IMR-90 (cell line): ENCODE results near the gene SSBP3. TPM values are rescaled to one million over a fixed set of nuclear protein-coding genes. Genes with fewer than 3 reads are reported as not detected.

Experiments
- ATAC-seq: fragments of 200-7000 bp; cut with Tn5 transposase; 2 replicates; pipeline ENCODE4 v1.9.1; 2020; ENCODE audit warnings: low read depth, mild to moderate bottlenecking, moderate library complexity
- BruUV-seq: library from RNA; stranded (reverse); fragments of 400-500 nt; replicated peaks from 2 replicates; lab custom pipeline; 2021; lab: Mats Ljungman, UMichigan
- CTCF ChIA-PET: fragments of 300-600 bp; formaldehyde crosslinking; extraction: SDS; loops from one replicate; lab custom pipeline; 2021; ENCODE audit warnings: antibody characterized with exemption; lab: Yijun Ruan, JAX
- POLR2A ChIA-PET: fragments of 300-600 bp; sonication (Branson Sonifier 250); formaldehyde crosslinking; loops from one replicate; lab custom pipeline; 2022; ENCODE audit warnings: antibody characterized with exemption; ENCODE audit not compliant: unreplicated experiment; lab: Charles Lee
- DNase-seq: peaks from one replicate; pipeline ENCODE4 v3.0.0; 2013
- H2AFZ ChIP-seq: replicated peaks from 2 replicates; pipeline ENCODE3; 2013; ENCODE audit warnings: low read length, mild to moderate bottlenecking; ENCODE audit not compliant: poor library complexity
- H2AK5ac ChIP-seq: 2 replicates; pipeline ENCODE4 v1.6.1; 2013; ENCODE audit warnings: low read depth, low read length, inconsistent platforms
- H2AK9ac ChIP-seq: replicated peaks from 2 replicates; pipeline ENCODE3; 2013; ENCODE audit warnings: mild to moderate bottlenecking, low read depth, low read length, moderate library complexity; ENCODE audit not compliant: poor library complexity
- H2BK120ac ChIP-seq: 2 replicates; pipeline ENCODE4 v1.6.1; 2013; ENCODE audit warnings: low read depth, low read length, inconsistent platforms
- H2BK15ac ChIP-seq: 3 replicates; pipeline ENCODE4 v1.6.1; 2013; ENCODE audit warnings: low read depth, low read length, inconsistent platforms
- H2BK20ac ChIP-seq: 2 replicates; pipeline ENCODE4 v1.6.1; 2013; ENCODE audit warnings: low read depth, mild to moderate bottlenecking, inconsistent platforms, low read length, moderate library complexity
- H2BK5ac ChIP-seq: 2 replicates; pipeline ENCODE4 v1.6.1; 2013; ENCODE audit warnings: mild to moderate bottlenecking, low read depth, low read length, inconsistent platforms; ENCODE audit not compliant: poor library complexity, severe bottlenecking
- H3K14ac ChIP-seq: replicated peaks from 2 replicates; pipeline ENCODE4 v1.6.1; 2013; ENCODE audit warnings: low read depth, low read length, inconsistent platforms
- H3K18ac ChIP-seq: 2 replicates; pipeline ENCODE4 v1.6.1; 2013; ENCODE audit warnings: low read depth, low read length, control low read depth
- H3K23ac ChIP-seq: 2 replicates; pipeline ENCODE4 v1.6.1; 2013; ENCODE audit warnings: low read depth, low read length, inconsistent platforms
- H3K27ac ChIP-seq: 2 replicates; pipeline ENCODE4 v1.5.1; 2013; ENCODE audit warnings: mild to moderate bottlenecking, control low read depth, low read length; ENCODE audit not compliant: insufficient read depth
- H3K27me3 ChIP-seq: 2 replicates; pipeline ENCODE4 v1.6.1; 2013; ENCODE audit warnings: low read length; ENCODE audit not compliant: control insufficient read depth, insufficient read depth
- H3K36me3 ChIP-seq: 2 replicates; pipeline ENCODE4 v1.6.1; 2013; ENCODE audit warnings: low read length, mixed read lengths; ENCODE audit not compliant: control insufficient read depth, insufficient read depth
- H3K4ac ChIP-seq: 2 replicates; pipeline ENCODE4 v1.6.1; 2013; ENCODE audit warnings: low read depth, low read length, inconsistent platforms
- H3K4me1 ChIP-seq: 2 replicates; pipeline ENCODE4 v1.6.1; 2013; ENCODE audit warnings: low read length, mixed read lengths; ENCODE audit not compliant: control insufficient read depth, insufficient read depth
- H3K4me2 ChIP-seq: 2 replicates; pipeline ENCODE4 v1.6.1; 2013; ENCODE audit warnings: low read depth, mild to moderate bottlenecking, control low read depth, low read length, moderate library complexity
- H3K4me3 ChIP-seq: 2 replicates; pipeline ENCODE4 v1.5.1; 2013; ENCODE audit warnings: low read depth, mild to moderate bottlenecking, control low read depth, low read length, moderate library complexity; ENCODE audit not compliant: insufficient read depth
- H3K56ac ChIP-seq: 2 replicates; pipeline ENCODE4 v1.6.1; 2013; ENCODE audit warnings: low read length, inconsistent platforms; ENCODE audit not compliant: insufficient read depth; ENCODE audit errors: extremely low read depth
- H3K79me1 ChIP-seq, 2 experiments: 2 replicates each; pipeline ENCODE4 v1.6.1; 2013; ENCODE audit warnings: low read length in 2 of 2, inconsistent platforms in 1 of 2, low read depth in 1 of 2
- H3K9ac ChIP-seq: 2 replicates; pipeline ENCODE4 v1.6.1; 2013; ENCODE audit warnings: low read depth, low read length, control low read depth
- H3K9me1 ChIP-seq: 2 replicates; pipeline ENCODE4 v1.6.1; 2013; ENCODE audit warnings: low read length, inconsistent platforms; ENCODE audit not compliant: insufficient read depth
- H3K9me3 ChIP-seq: 2 replicates; pipeline ENCODE4 v1.6.1; 2013; ENCODE audit warnings: low read length; ENCODE audit not compliant: control insufficient read depth, insufficient read depth
- H4K20me1 ChIP-seq: 2 replicates; pipeline ENCODE4 v1.6.1; 2013; ENCODE audit warnings: low read length, inconsistent platforms; ENCODE audit not compliant: insufficient read depth
- H4K5ac ChIP-seq: 2 replicates; pipeline ENCODE4 v1.6.1; 2013; ENCODE audit warnings: mild to moderate bottlenecking, low read depth, low read length, control low read depth
- H4K8ac ChIP-seq, 2 experiments: 2 replicates each; pipeline ENCODE4 v1.6.1; 2013; ENCODE audit warnings: low read depth in 2 of 2, low read length in 2 of 2, control low read depth in 1 of 2, inconsistent platforms in 1 of 2
- H4K91ac ChIP-seq: 2 replicates; pipeline ENCODE4 v1.6.1; 2013; ENCODE audit warnings: low read depth, low read length, inconsistent platforms; ENCODE audit not compliant: insufficient read depth
- BHLHE40 ChIP-seq: fragments of 150-350 bp; IDR thresholded peaks from 2 replicates; pipeline ENCODE4 v1.6.1; 2016; ENCODE audit warnings: mild to moderate bottlenecking, low read depth, low read length
- CEBPB ChIP-seq: IDR thresholded peaks from 2 replicates; pipeline ENCODE4 v1.6.1; 2012; ENCODE audit warnings: low read depth, low read length, improper control_type of control experiment
- CHD1 ChIP-seq: IDR thresholded peaks from 2 replicates; pipeline ENCODE4 v1.6.1; 2012; ENCODE audit warnings: low read depth, low read length, improper control_type of control experiment
- CTCF ChIP-seq: conservative IDR thresholded peaks from 2 replicates; pipeline ENCODE4 v1.5.1; 2012; ENCODE audit warnings: mild to moderate bottlenecking, low read depth, low read length, improper control_type of control experiment
- FOS ChIP-seq: fragments of 150-350 bp; IDR thresholded peaks from 2 replicates; pipeline ENCODE4 v1.6.1; 2016; ENCODE audit warnings: low read depth, low read length
- MAFK ChIP-seq: IDR thresholded peaks from 2 replicates; pipeline ENCODE4 v1.6.1; 2012; ENCODE audit warnings: low read depth, low read length, improper control_type of control experiment
- MAZ ChIP-seq: IDR thresholded peaks from 2 replicates; pipeline ENCODE4 v1.6.1; 2012; ENCODE audit warnings: low read depth, mild to moderate bottlenecking, low read length, improper control_type of control experiment, moderate library complexity, borderline replicate concordance
- MXI1 ChIP-seq: IDR thresholded peaks from 2 replicates; pipeline ENCODE4 v1.6.1; 2012; ENCODE audit warnings: low read depth, mild to moderate bottlenecking, low read length, moderate library complexity, borderline replicate concordance
- NFE2L2 ChIP-seq: fragments of 150-350 bp; IDR thresholded peaks from 2 replicates; pipeline ENCODE4 v1.6.1; 2016; ENCODE audit warnings: low read depth, mild to moderate bottlenecking, low read length
- POLR2A ChIP-seq: IDR thresholded peaks from 2 replicates; pipeline ENCODE4 v1.6.1; 2012; ENCODE audit warnings: mild to moderate bottlenecking, low read depth, low read length
- RAD21 ChIP-seq: IDR thresholded peaks from 2 replicates; pipeline ENCODE4 v1.6.1; 2012; ENCODE audit warnings: low read length, improper control_type of control experiment
- RCOR1 ChIP-seq: IDR thresholded peaks from 2 replicates; pipeline ENCODE4 v1.6.1; 2012; ENCODE audit warnings: mild to moderate bottlenecking, low read length, improper control_type of control experiment; ENCODE audit not compliant: insufficient replicate concordance
- RFX5 ChIP-seq: IDR thresholded peaks from 2 replicates; pipeline ENCODE4 v1.8.0; 2012; ENCODE audit warnings: low read depth, mild to moderate bottlenecking, low read length, moderate library complexity
- WGBS, 2 experiments: methylation state at CpG; one replicate each; pipeline versions ENCODE4 v1.1.5 to v1.1.7; 2013; ENCODE audit warnings: missing lambda C conversion rate in 2 of 2; ENCODE audit not compliant: insufficient read length in 1 of 2; ENCODE audit errors: extremely low coverage in 2 of 2; 5-methylcytosine and 5-hydroxymethylcytosine counted together
- dilution Hi-C: fragments of 300-500 bp; cut with HindIII; formaldehyde crosslinking; loops from one replicate; pipeline ENCODE4 v1.14.3; 2018; ENCODE audit warnings: low sequenced_read_pairs; ENCODE audit not compliant: unreplicated experiment
- in situ Hi-C: fragments of 300-500 bp; cut with MboI; formaldehyde crosslinking; loops from 3 replicates; pipeline ENCODE4 v1.14.3; 2019; ENCODE audit warnings: low sequenced_read_pairs, inconsistent platforms, mixed read lengths
- intact Hi-C: fragments of 100-400 bp; cut with micrococcal nuclease; formaldehyde crosslinking; loops from 2 replicates; pipeline ENCODE4 v1.10.0; 2022
- polyA plus RNA-seq, 3 experiments: library from polyadenylated mRNA; depleted of rRNA; stranded (reverse); fragments of >200 nt; gene quantifications; 2 replicates each; pipeline ENCODE4 v1.2.3, GENCODE V29; 2012; ENCODE audit warnings: low replicate concordance in 1 of 3
- total RNA-seq: library from RNA; depleted of rRNA; stranded (reverse); fragments of >200 nt; gene quantifications from 2 replicates; pipeline ENCODE4 v1.2.3, GENCODE V29; 2012
- TF ChIP-seq, protein P1 (sequence below): fragments of 150-350 bp; IDR thresholded peaks from 2 replicates; pipeline ENCODE4 v1.6.1; 2016; ENCODE audit warnings: low read depth, mild to moderate bottlenecking, low read length, moderate library complexity, borderline replicate concordance
- TF ChIP-seq, protein P2 (sequence below): fragments of 150-350 bp; IDR thresholded peaks from 2 replicates; pipeline ENCODE4 v1.6.1; 2017; ENCODE audit warnings: mild to moderate bottlenecking, antibody characterized with exemption, low read length, low read depth

The SSBP3 gene
- total and polyA plus RNA-seq, 2 of the 4 experiments (the other 2 are of a cell fraction): 10.9 to 39.6 TPM

GRCh38 chr1:54401799-54402198, 4.4 kb downstream of the SSBP3 start:
- ChIA-PET POLR2A (no interaction called here), CTCF (no interaction called here)
- Histone ChIP-seq H4K8ac (no peak overlapping the region), H3K27me3 (no peaks in the 10 kb centered on the region), H3K79me1 (peaks cover 39 to 84% of the 10 kb centered on the region in 2 experiments), H3K36me3 (peaks cover 46% of the 10 kb centered on the region), H3K23ac (no peak overlapping the region), H3K4me2 (no peak overlapping the region), H4K20me1 (peaks cover 39% of the 10 kb centered on the region), H2BK120ac (no peak overlapping the region), H4K91ac (no peak overlapping the region), H2AFZ (no peak overlapping the region), H4K5ac (no peak overlapping the region), H2BK20ac (no peak overlapping the region), H2AK9ac (no peak overlapping the region), H3K56ac (no peak overlapping the region), H3K18ac (no peak overlapping the region), H2BK15ac (no peak overlapping the region), H3K14ac (no peak overlapping the region), H3K9me3 (no peaks in the 10 kb centered on the region), H2AK5ac (no peak overlapping the region), H2BK5ac (no peak overlapping the region), H3K4me1 (peaks cover 17% of the 10 kb centered on the region), H3K4me3 (no peak overlapping the region), H3K4ac (no peak overlapping the region), H3K9me1 (peaks cover 21% of the 10 kb centered on the region), H3K27ac (no peak overlapping the region), H3K9ac (no peak overlapping the region)
- in situ Hi-C loops (no loop called here), intact Hi-C loops (loop anchor here (2.0 to 10.0 kb wide), 3 partner anchors 75 to 537 kb away; no protein-coding TSS in a partner anchor), dilution Hi-C loops (no loop called here)
- WGBS, 2 experiments: 72% methylated on average over 2 of the region's 6 CpGs; no CpG with 5 or more reads in 1 of the 2 experiments
- DNase-seq (no peak), ATAC-seq (no peak)
- TF ChIP-seq RCOR1 (no peak), MAZ (no peak), MXI1 (no peak), MAFK (no peak), NFE2L2 (no peak), BHLHE40 (no peak), CTCF (no peak), FOS (no peak), CEBPB (no peak), RFX5 (no peak), RAD21 (no peak), CHD1 (no peak), POLR2A (no peak)
- TF ChIP-seq, protein P1, sequence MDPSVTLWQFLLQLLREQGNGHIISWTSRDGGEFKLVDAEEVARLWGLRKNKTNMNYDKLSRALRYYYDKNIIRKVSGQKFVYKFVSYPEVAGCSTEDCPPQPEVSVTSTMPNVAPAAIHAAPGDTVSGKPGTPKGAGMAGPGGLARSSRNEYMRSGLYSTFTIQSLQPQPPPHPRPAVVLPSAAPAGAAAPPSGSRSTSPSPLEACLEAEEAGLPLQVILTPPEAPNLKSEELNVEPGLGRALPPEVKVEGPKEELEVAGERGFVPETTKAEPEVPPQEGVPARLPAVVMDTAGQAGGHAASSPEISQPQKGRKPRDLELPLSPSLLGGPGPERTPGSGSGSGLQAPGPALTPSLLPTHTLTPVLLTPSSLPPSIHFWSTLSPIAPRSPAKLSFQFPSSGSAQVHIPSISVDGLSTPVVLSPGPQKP: no peak
- TF ChIP-seq, protein P2, sequence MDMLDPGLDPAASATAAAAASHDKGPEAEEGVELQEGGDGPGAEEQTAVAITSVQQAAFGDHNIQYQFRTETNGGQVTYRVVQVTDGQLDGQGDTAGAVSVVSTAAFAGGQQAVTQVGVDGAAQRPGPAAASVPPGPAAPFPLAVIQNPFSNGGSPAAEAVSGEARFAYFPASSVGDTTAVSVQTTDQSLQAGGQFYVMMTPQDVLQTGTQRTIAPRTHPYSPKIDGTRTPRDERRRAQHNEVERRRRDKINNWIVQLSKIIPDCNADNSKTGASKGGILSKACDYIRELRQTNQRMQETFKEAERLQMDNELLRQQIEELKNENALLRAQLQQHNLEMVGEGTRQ: no peak
- BruUV-seq: no TSS peak
